ENCODE results near the gene AIF1. TPM values are rescaled to one million over a fixed set of nuclear protein-coding genes. Genes with fewer than 3 reads are reported as not detected.
A peak's percentile ranks its signal among the peaks of the same experiment; 100 is the strongest.

Gene AIF1
- total RNA-seq, 1 experiment from 2014 or later: 2.2 TPM

- ChIA-PET POLR2A (interaction anchor here (0.5 to 1.7 kb wide), 13 partner anchors 9 to 207 kb away, joined by 3 to 25 read pairs (median 4); partner anchors contain the start of genes CSNK2B, DDX39B, GPANK1 and HSPA1A), CTCF (interaction anchor here (0.6 to 1.1 kb wide), 5 partner anchors 9 to 1393 kb away, joined by 3 to 4 read pairs (median 3); partner anchors contain the start of genes ATP6V1G2 and GPANK1)
- no peaks in the 10 kb centered on the region for H3K27me3 Mint-ChIP-seq (ENCODE audit: insufficient read depth, unreplicated experiment)
- Histone ChIP-seq H3K9me3 (no peaks in the 10 kb centered on the region), H3K27me3 (replicated peaks; ENCODE audit: control insufficient read depth, insufficient read depth, low read length) (no peaks in the 10 kb centered on the region), H3K4me1 (peaks cover 46% of the 10 kb centered on the region), H3K36me3 (ENCODE audit: control insufficient read depth, insufficient read depth, low read length) (peaks cover 7% of the 10 kb centered on the region), H3K4me3 (ENCODE audit: low read depth, low read length) (peak within 1 kb of the TSS; percentile 20)
- intact Hi-C loops (cut with micrococcal nuclease; ENCODE audit: unreplicated experiment): loop anchor here (2.0 kb wide), 1 partner anchor 109 kb away; the partner anchor contains the start of genes ATP6V1G2 and NFKBIL1
- no peaks in the 10 kb centered on the region for H3K9me3 Mint-ChIP-seq (ENCODE audit: unreplicated experiment)
- peak within 1 kb of the TSS; percentile 74 for H3K27ac Mint-ChIP-seq (ENCODE audit: unreplicated experiment)
- DNase-seq: peak; percentile 80 to 87
- peaks cover 66% of the 10 kb centered on the region for H3K36me3 Mint-ChIP-seq (ENCODE audit: insufficient read depth, unreplicated experiment)
- peaks cover 41% of the 10 kb centered on the region for H3K4me1 Mint-ChIP-seq (ENCODE audit: low read depth, unreplicated experiment)
- peak in 1 of 2 experiments; percentile 19 for TF ChIP-seq CTCF (IDR thresholded peaks at IDR 0.05; ENCODE audit: insufficient read depth in 1 of 2, low read depth in 1 of 2, low read length in 1 of 2, severe bottlenecking in 1 of 2, unreplicated experiment in 1 of 2)
- H3K4me3 Mint-ChIP-seq (ENCODE audit: unreplicated experiment): peak within 1 kb of the TSS; percentile 60
- BruUV-seq (replicated peaks): no TSS peak
Measured at GRCh38 chr6:31655349-31656237, 40.6 kb downstream of the AIF1 start, which contains the start of gene APOM. APOM (plus strand) TSS chr6:31655894; CDS start chr6:31655967, 73 bp downstream.

DNA sequence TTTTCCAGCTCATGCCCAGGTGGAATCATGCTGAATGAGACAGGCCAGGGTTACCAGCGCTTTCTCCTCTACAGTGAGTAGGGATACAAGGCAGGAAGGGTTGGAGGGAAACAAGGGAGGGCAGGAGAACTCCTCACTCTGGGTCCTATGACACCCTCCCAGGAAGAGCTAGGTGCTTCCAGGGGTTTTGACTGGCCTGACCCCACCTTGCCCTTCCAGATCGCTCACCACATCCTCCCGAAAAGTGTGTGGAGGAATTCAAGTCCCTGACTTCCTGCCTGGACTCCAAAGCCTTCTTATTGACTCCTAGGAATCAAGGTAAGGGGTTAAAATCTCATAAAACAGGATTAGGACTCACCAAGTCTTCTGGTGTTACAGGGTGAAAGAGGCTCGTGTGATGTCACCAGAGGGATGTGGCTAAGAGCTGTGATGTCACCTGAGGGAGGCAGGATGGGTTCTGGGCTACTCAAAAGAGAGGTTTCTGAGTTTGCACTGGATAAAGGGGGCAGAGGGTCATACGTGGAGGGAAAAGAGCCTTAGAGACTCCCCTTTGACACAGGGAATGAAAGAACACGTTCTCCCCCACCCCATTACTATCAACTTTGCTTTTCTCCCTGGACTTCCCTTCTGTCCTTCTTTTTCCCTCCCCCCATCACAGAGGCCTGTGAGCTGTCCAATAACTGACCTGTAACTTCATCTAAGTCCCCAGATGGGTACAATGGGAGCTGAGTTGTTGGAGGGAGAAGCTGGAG, 42.5 kb downstream of the AIF1 start:
- BruUV-seq (replicated peaks): no TSS peak
- H3K4me1 Mint-ChIP-seq (ENCODE audit: low read depth, unreplicated experiment): peaks cover 41% of the 10 kb centered on the region

More for the DNA sequence above, 42.5 kb downstream of the AIF1 start:
- no peaks in the 10 kb centered on the region for H3K9me3 ChIP-seq
- DNase-seq: no peak
- POLR2A ChIA-PET: interaction anchor here (0.6 kb wide), 1 partner anchor 381 kb away, joined by 7 read pairs; no protein-coding TSS in a partner anchor
- H3K9me3 Mint-ChIP-seq (ENCODE audit: unreplicated experiment): no peaks in the 10 kb centered on the region
- H3K36me3 ChIP-seq (ENCODE audit: control insufficient read depth, insufficient read depth, low read length): peaks cover 9% of the 10 kb centered on the region
- CTCF ChIA-PET: no interaction called here
- H3K4me3 ChIP-seq (ENCODE audit: low read depth, low read length): no peak overlapping the region
- no peak for TF ChIP-seq CTCF (IDR thresholded peaks at IDR 0.05; ENCODE audit: insufficient read depth in 1 of 2, low read depth in 1 of 2, low read length in 1 of 2, severe bottlenecking in 1 of 2, unreplicated experiment in 1 of 2)
- peak overlapping the region; percentile 57 for H3K4me3 Mint-ChIP-seq (ENCODE audit: unreplicated experiment)
- intact Hi-C loops (cut with micrococcal nuclease; ENCODE audit: unreplicated experiment): no loop called here
- H3K4me1 ChIP-seq: peaks cover 40% of the 10 kb centered on the region
- H3K27ac Mint-ChIP-seq (ENCODE audit: unreplicated experiment): peak overlapping the region; percentile 88
- no peaks in the 10 kb centered on the region for H3K27me3 ChIP-seq (replicated peaks; ENCODE audit: control insufficient read depth, insufficient read depth, low read length)
- H3K36me3 Mint-ChIP-seq (ENCODE audit: insufficient read depth, unreplicated experiment): peaks cover 66% of the 10 kb centered on the region
- H3K27me3 Mint-ChIP-seq (ENCODE audit: insufficient read depth, unreplicated experiment): no peaks in the 10 kb centered on the region

Data from Caco-2 (cell line).